ENCODE data around the gene TACC2. TPM values are rescaled to one million over a fixed set of nuclear protein-coding genes. Genes with fewer than 3 reads are reported as not detected.
"Not testable (repeated sequence)": the region's sequence is repeated elsewhere in the genome, so short reads cannot be mapped to it uniquely, and the experiment has no call there.

TACC2 gene
- total RNA-seq, 1 experiment from 2014 or later, result 3.0 TPM

DNA sequence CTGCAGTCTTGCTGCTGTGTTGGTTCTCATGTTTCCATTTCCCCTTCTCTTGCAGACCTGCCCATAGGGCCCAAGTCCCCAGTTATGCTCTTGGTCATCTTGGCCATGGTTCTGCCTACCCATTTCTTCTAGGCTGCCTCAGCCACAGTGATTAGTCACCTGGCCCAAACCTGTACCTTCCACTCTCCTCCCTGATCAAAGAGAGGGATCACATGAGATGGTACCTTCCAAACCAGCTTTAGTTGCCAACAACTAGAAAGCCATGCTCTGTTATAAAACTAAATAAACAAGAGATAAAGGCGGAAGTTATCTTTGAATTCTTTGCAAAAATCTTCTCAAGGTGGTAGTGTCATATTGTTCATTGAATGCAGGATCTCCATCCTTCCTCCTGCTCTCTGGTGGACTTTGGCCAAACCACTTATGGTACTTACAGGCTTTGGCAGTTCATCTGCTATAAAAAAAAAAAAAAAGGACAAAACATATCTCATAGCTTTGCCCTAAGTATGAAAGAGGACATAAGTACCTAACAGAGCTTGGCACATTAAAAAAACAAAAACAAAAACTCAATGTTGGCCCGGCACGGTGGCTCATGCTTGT, 25.8 kb downstream of the TACC2 start:
- DNase-seq (ENCODE audit: low read depth, low spot score), result no peak
- in situ Hi-C loops (cut with HindIII; ENCODE audit: low pct_unique_long_range_greater_than_20kb, low sequenced_read_pairs), result no loop called here

DNA sequence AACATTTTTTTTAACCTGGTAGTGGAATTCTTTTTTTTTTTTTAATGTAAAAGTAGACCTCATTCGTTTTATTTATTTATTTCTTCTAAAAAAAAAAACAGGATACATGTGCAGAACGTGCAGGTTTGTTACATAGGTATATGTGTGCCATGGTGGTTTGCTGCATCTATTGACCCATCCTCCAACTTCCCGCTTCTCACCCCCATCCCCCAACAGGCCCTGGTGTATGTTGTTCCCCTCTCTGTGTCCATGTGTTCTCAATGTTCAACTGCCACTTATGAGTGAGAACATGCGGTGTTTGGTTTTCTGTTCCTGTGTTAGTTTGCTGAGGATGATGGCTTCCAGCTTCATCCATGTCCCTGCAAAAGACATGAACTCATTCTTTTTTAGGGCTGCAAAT, 29.0 kb downstream of the TACC2 start:
- in situ Hi-C loops (cut with HindIII; ENCODE audit: low pct_unique_long_range_greater_than_20kb, low sequenced_read_pairs); DNase-seq (ENCODE audit: low read depth, low spot score): not testable (repeated sequence)

DNA sequence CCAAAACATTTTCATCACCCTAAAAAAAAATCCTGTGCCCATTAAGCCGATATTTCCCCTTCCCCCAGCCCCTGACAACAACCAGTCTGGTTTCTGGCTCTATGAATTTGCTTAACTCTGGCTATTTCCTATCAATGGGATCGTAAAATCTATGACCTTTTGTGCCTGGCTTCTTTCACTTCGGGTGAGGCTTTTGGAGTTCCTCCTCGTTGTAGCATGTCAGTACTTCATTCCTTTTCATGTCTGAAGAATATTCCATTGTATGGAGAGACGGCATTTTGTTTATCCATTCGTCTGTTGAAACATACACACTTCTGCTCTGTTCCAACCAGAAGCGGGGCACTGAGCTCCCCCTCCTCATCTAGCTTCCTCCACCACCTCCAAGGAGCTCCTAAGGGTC, 29.5 kb downstream of the TACC2 start:
- in situ Hi-C loops (cut with HindIII; ENCODE audit: low pct_unique_long_range_greater_than_20kb, low sequenced_read_pairs), result no loop called here
- no peak for DNase-seq (ENCODE audit: low read depth, low spot score)

DNA sequence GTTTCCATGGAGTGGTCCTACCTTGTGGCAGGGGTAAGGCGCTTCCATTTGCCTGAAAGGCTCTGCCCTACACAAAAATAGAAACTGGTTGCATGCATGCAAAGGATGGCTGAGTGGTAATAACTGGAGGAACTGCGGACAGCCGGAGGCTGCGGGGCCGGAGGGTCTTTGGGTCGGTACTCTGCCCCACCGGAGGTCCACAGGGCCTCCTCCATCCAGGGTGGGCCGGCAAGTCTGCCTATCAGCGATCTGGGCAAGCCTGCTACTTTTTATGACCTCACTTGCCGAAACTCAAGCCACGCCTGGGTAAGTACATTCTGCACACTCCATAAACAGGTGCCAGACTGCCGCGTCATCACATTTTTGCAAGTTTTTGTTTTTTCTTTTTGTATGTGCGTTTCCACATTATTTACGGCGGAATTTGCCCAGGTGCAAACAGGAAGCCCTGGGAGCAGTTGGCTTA, 30.0 kb downstream of the TACC2 start:
- in situ Hi-C loops (cut with HindIII; ENCODE audit: low pct_unique_long_range_greater_than_20kb, low sequenced_read_pairs), result no loop called here

DNA sequence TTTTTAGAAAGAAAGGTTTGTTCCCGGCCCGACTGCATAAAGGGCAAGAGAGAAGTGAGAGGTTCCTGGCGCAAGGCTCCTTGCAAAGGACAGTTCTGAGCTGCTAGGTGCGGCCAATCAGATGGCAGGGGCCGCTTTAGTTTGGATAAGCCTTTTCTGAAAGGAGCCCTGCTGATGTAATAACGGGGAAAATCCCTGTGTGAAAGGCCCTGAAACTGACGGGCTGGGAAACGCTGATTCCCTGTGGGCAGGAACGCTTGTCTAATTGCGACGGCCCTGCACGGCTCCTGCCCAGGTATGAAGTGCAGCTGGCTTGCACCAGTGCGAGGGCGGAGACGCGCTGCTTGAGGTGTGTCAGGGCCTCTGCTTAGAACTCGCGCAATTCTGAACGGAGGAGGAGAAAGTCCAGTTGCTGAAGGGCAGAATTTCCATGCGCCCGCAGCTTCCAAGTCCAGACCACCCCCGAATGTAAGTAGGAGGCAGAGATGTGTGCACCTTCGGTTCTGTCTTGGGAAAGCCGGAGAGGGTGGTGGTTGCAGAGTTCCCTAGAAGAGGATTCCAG, 30.5 kb downstream of the TACC2 start:
- DNase-seq (ENCODE audit: low read depth, low spot score), result no peak
- in situ Hi-C loops (cut with HindIII; ENCODE audit: low pct_unique_long_range_greater_than_20kb, low sequenced_read_pairs), result no loop called here

More for the DNA sequence above, 30.0 kb downstream of the TACC2 start:
- no peak for DNase-seq (ENCODE audit: low read depth, low spot score)

DNA sequence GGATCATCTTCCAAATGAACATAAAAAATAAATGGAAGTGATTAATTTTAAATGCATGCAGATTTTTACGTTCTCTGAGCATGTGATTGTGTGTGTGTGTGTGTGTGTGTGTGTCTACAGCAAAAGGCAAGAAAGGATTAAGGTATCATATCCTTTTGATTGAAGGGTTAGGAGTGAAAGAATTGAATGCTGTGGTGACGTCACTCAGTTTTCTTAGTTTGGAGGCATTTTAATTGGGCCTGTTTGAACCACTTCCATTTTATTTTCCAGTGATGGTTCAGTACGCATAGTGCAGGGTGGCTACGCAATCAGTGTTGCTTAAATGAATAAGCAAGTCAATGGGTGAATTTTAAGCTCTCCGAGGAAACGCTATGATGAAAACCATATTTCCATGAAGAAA, 31.3 kb downstream of the TACC2 start:
- DNase-seq (ENCODE audit: low read depth, low spot score), result no peak
- in situ Hi-C loops (cut with HindIII; ENCODE audit: low pct_unique_long_range_greater_than_20kb, low sequenced_read_pairs), result no loop called here

DNA sequence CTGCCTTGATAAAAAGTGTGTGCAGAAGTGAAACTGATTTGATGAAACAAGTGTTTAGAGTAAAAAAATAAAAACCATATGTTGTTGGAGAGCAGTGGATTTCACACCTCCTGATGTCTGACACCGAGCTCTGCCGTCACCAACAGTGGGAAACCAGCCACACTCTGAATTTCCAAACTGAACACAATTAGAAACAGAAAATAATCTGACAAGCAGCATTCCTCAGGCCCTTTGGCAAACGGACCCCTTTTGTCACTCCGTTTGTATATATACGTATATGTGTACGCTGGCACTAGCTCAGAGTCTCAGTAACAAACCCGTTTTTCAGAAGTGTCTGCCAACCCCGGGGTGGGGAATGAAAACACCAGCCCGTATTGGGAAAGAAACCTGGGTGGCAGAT, 32.4 kb downstream of the TACC2 start:
- in situ Hi-C loops (cut with HindIII; ENCODE audit: low pct_unique_long_range_greater_than_20kb, low sequenced_read_pairs), result no loop called here
- peak; percentile 68 for DNase-seq (ENCODE audit: low read depth, low spot score)

DNA sequence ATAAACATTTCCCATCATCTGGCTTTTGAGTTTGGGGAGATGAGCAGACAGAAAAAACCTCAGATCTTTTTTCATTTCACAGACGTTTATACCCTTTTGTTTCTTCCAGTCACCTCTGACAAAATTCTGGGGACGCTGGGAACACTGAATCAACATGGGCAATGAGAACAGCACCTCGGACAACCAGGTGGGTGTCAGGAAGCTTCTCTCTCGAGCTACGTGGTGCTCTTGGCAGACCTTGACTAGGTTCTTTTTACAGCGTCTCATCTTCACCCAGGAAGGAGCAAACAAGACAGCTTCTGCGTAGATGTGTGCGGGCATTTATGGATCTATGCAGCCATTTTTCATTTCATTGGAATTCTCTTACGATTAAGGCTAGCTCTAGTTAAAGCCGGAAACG, 32.9 kb downstream of the TACC2 start:
- no peak for DNase-seq (ENCODE audit: low read depth, low spot score)
- in situ Hi-C loops (cut with HindIII; ENCODE audit: low pct_unique_long_range_greater_than_20kb, low sequenced_read_pairs), result no loop called here

DNA sequence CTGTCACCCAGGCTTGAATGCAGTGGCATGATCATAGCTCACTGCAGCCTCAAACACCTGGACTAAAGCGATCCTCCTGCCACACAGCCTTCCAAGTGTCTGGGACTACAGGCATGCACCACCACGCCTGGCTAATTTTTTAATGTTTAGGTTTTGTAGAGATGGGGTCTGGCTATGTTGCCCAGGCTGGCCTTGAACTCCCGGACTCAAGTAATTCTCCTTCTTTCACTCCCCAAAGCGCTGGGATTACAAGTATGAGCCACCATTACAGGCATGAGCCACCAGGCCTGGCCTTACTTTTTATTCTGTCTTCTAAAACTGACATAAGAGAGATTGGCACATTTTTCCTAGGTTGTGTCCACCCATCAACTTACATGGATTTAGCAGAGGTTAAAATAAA, 33.3 kb downstream of the TACC2 start:
- no peak for DNase-seq (ENCODE audit: low read depth, low spot score)
- in situ Hi-C loops (cut with HindIII; ENCODE audit: low pct_unique_long_range_greater_than_20kb, low sequenced_read_pairs), result no loop called here

DNA sequence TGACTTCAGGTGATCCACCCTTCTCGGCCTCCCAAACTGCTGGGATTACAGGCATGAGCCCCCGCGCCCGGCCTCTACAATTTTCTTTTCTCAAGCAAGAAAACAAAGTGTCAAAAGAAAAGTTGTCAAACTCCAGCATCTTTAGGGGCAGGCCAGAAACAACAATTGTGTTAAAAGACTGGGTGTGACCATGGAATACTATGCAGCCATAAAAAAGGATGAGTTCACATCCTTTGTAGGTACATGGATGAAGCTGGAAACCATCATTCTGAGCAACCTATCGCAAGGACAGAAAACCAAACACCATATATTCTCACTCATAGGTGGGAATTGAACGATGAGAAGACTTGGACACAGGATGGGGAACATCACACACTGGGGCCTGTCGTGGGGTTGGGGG, 34.3 kb downstream of the TACC2 start:
- DNase-seq (ENCODE audit: low read depth, low spot score); in situ Hi-C loops (cut with HindIII; ENCODE audit: low pct_unique_long_range_greater_than_20kb, low sequenced_read_pairs): not testable (repeated sequence)

DNA sequence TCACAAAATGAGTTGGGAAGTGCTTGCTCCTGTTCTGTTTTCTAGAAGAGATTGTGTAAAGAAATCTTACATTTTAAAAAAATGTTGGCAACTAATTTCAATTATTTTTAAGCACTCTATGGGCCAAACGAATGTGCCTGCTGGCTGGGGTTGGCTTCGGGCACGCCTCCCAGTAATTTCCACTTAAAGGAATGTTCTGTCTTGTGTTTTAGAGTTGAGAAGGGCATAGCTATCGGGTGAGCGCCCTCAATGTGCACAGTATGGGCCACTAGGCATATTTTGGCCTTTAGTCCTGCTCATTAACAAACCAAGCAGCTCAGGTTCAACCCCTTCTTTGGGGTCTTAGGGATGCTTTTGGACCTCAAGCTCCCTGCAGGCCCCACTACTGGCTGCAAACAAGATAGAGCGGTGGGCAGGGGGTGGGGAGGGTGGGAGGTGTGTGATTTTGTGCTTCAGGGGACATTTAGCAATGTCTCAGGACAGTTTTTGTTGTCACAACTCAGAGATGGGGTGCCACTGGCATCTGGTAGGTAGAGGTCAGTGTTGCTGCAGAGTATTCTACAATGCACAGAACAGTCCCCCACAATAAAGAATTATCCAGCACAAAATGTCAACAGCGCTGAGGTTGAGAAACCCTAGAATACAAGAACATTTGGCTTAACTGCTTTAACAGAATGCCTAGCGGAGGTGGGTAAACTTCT, 40.7 kb downstream of the TACC2 start:
- DNase-seq (ENCODE audit: low read depth, low spot score), result no peak
- in situ Hi-C loops (cut with HindIII; ENCODE audit: low pct_unique_long_range_greater_than_20kb, low sequenced_read_pairs), result no loop called here

DNA sequence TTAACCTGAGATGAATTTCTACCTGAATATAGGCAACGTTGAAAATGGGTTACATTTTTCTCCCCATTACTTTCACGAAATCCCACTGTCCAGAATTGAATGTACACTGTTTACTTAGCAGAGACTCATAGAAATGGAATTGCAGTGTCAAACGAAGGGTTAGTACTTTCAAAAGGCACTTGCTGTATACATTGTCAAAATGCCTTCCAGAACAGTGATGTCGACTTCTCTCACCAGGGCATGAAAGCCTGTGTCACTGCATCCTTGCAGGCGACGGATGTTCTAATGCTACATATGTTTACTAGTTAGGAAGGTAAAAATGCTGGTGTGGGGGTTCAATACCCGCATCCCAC, 41.2 kb downstream of the TACC2 start:
- in situ Hi-C loops (cut with HindIII; ENCODE audit: low pct_unique_long_range_greater_than_20kb, low sequenced_read_pairs), result no loop called here
- DNase-seq (ENCODE audit: low read depth, low spot score), result no peak

DNA sequence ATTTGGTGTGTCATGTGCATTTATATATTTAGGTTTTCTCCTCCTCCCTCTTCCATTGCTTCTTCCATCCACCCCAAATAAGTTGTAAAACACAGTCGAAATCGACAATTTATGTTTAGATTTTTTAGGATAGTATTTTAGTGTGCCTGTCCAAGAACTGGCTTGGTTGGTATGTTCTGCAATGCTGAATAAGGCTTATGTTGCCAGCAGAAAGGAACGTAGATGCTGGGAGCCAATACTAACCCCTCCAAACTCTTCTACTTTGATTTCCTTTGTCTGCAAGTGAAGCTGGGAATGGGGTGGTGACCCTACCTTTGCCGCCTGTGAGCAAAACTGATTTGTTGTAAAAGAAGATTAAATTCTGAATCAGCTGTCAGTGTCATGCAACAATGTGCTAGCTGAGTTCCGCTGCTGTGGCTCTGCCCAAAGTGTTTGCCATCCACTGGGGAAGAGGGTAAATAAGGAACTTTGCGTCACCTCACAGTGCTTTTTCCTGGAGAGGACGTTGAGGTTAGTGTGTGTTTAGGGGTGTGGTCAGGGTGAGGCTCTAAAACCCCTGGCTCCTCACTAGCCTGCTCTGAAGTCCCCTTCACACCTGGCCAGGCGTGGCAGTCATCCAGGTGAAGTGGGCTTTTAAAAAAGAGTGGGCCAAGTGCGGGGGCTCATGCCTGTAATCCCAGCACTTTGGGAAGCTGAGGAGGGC, 44.4 kb downstream of the TACC2 start:
- in situ Hi-C loops (cut with HindIII; ENCODE audit: low pct_unique_long_range_greater_than_20kb, low sequenced_read_pairs), result no loop called here
- no peak for DNase-seq (ENCODE audit: low read depth, low spot score)

DNA sequence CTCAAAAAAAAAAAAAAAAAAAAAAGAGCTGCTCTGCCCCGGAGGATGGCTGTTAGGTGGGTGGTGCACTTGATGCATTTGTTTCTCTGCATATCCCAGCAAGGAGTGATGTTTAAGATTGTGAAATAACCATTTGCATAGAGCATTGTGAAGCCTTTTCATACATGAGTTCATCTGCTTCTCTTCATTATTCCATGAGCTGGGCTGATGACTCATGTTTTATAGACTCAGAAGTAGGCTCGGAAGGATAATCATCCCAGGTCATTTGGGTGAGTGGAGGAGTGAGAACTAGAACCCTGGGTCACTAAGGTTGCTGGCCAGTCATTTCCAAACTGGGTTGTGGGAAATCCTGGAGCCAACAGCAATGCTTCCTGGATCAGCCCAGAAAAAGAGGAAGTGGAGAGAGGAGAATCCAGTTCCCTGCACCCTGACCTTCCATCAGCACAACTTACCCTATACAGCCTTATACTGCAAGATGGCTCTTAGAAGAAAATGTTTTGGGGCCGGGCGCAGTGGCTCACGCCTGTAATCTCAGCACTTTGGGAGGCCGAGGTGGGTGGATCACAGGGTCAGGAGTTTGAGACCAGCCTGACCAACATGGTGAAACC, 45.3 kb downstream of the TACC2 start:
- in situ Hi-C loops (cut with HindIII; ENCODE audit: low pct_unique_long_range_greater_than_20kb, low sequenced_read_pairs), result no loop called here
- DNase-seq (ENCODE audit: low read depth, low spot score), result no peak

DNA sequence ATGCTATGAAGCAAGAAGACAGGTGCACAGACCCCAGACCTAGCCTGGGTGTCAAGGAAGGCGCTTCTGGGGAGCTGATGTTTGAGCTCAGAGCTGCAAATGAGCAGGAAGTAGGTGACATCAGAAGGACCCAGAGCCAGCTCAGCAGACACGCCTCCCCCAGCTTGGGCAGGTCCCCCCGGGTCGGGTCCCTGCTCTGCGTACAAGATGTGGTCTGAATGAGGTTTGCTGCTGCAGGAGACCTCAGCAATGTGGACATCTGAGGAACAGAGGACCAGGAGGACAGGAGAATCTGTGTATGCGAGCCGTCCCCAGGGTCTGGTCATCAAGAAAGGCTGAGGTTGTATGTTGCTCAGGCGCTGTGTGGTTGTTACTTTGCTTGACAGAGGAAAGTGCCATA, 51.8 kb downstream of the TACC2 start:
- no peak for DNase-seq (ENCODE audit: low read depth, low spot score)
- in situ Hi-C loops (cut with HindIII; ENCODE audit: low pct_unique_long_range_greater_than_20kb, low sequenced_read_pairs), result no loop called here

DNA sequence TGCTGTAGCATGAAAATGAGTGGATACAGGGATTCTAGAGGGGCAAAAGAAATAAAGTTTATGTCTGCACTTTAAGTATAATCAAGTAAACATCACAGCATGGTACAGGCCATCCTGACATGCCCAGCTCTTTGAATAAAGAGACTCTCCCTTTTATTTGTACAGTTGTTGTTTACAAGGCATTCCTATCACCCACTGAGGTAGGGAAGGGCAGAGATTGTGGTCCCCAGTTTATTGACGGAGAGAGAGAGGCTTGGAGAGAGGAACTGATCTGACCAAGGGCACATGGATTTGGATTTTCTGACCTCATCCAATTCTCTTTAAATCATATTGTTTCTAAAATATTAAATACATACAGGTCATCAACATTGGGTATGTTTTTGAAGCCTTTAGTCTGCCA, 53.9 kb downstream of the TACC2 start:
- no peak for DNase-seq (ENCODE audit: low read depth, low spot score)
- in situ Hi-C loops (cut with HindIII; ENCODE audit: low pct_unique_long_range_greater_than_20kb, low sequenced_read_pairs), result no loop called here

DNA sequence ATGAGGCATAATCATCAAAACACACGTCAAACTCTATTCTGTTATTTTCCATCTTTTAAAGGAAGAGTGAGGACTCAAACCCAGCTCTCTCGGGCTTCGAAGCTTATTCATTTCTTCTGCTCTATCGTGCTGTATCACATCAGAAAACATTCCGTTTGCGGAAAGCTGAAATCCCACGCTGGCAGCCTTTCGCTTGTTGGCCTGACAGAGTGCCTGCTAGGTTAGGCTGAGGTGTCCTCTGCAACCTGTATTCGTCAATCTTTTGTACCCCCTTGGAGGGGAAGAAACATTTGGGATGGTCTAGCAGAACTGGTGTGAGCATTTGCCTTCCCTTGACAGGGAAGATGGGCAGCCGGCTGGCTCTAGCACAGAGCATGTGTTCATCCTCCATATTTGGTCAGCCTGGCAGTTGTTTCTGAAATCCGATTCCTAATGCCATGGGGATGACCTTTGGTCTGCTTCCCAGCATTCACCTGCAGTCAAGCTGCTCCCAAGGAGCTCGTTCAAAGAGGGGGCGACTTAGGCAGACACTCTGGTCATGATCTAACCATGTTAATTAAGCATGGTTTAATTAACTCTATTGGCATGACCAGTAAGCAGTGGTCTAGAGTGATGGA, 55.2 kb downstream of the TACC2 start:
- in situ Hi-C loops (cut with HindIII; ENCODE audit: low pct_unique_long_range_greater_than_20kb, low sequenced_read_pairs), result no loop called here
- no peak for DNase-seq (ENCODE audit: low read depth, low spot score)

DNA sequence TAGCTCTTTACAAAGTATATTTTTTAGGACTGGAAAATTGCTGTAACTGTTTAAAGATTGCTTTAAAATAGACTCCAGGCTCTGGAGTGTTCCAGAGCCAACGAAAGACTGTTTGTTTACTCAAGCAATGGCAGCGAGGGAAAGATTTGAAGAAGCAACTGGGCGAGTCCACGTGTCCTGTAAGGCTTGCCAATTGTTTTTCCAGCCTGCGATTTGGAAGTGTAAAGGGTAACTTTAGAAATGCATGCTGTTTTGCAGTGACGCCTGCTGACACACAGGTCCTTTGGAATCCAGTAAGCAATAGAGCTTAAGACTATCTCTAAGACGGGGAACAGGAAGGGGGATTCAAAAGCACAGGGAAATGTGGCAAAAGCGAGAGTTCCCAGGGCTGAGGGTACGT, 55.8 kb downstream of the TACC2 start:
- in situ Hi-C loops (cut with HindIII; ENCODE audit: low pct_unique_long_range_greater_than_20kb, low sequenced_read_pairs), result no loop called here
- DNase-seq (ENCODE audit: low read depth, low spot score), result no peak

All from SK-MEL-5 (cell line).